Hematopoietic multipotent progenitor cell treated with erythropoietin and hydrocortisone succinate and interleukin-3 and kit ligand, for 4 days (in vitro differentiated cells): ENCODE measurements around the gene EML4.
"Not testable (repeated sequence)": the region's sequence is repeated elsewhere in the genome, so short reads cannot be mapped to it uniquely, and the experiment has no call there.

ENCODE experiments used
- DNase-seq: peaks from one replicate; pipeline ENCODE4 v3.0.0-alpha.2; 2015

EML4 gene, protein sequence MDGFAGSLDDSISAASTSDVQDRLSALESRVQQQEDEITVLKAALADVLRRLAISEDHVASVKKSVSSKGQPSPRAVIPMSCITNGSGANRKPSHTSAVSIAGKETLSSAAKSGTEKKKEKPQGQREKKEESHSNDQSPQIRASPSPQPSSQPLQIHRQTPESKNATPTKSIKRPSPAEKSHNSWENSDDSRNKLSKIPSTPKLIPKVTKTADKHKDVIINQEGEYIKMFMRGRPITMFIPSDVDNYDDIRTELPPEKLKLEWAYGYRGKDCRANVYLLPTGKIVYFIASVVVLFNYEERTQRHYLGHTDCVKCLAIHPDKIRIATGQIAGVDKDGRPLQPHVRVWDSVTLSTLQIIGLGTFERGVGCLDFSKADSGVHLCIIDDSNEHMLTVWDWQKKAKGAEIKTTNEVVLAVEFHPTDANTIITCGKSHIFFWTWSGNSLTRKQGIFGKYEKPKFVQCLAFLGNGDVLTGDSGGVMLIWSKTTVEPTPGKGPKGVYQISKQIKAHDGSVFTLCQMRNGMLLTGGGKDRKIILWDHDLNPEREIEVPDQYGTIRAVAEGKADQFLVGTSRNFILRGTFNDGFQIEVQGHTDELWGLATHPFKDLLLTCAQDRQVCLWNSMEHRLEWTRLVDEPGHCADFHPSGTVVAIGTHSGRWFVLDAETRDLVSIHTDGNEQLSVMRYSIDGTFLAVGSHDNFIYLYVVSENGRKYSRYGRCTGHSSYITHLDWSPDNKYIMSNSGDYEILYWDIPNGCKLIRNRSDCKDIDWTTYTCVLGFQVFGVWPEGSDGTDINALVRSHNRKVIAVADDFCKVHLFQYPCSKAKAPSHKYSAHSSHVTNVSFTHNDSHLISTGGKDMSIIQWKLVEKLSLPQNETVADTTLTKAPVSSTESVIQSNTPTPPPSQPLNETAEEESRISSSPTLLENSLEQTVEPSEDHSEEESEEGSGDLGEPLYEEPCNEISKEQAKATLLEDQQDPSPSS

GRCh38 chr2:42169100-42169873 lies at the start of gene EML4:
Gene EML4 (plus strand): TSS chr2:42169353. CDS start chr2:42169612, 259 bp downstream.
- peak; percentile 92 for DNase-seq

GRCh38 chr2:42123426-42123825 lies 45.7 kb upstream of the EML4 start:
- DNase-seq: no peak

DNA sequence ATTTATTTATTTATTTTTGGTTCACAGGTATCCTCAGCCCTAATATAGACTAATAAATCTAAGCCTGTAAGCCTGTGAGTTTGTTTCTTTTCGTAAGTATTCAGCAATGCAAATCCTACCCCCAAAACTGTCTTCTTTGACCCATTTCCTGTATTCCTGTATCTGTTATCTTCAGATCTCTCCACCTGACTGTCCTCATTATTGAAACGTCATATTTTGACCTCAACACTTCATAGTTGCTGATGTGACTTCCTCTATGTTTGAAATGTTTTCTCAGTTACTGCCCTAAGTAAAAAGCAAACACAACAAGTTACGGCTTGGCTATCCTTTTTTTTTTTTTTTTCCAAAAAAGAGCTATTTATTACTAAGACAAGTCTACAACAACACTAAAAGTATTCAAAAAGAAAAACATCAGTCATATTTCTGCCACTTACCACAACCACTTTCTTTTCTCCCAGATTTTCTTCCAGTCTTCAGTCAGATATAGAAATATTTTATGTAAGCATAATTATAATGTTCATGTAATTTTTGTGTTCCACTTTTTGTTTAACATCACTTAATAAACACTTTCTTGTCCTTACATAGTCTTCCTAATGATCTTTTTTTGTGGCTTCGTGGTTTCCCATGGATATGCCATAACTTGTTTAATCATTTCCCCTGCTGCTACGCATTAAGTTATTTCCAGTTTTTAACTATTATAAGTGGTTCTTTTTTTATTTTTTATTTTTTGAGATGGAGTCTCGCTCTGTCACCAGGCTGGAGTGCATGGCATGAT lies 45.0 kb upstream of the EML4 start:
- peak; percentile 44 for DNase-seq

GRCh38 chr2:42125841-42126594 lies 43.1 kb upstream of the EML4 start:
- DNase-seq: peak; percentile 76

- not testable (repeated sequence) for DNase-seq
Measured at GRCh38 chr2:42126873-42127272, 42.3 kb upstream of the EML4 start.

GRCh38 chr2:42127425-42128424 lies 41.4 kb upstream of the EML4 start:
- no peak for DNase-seq

GRCh38 chr2:42128721-42129486 lies 40.2 kb upstream of the EML4 start:
- DNase-seq: peak; percentile 55

GRCh38 chr2:42129487-42129852 lies 39.7 kb upstream of the EML4 start:
- DNase-seq: no peak

DNA sequence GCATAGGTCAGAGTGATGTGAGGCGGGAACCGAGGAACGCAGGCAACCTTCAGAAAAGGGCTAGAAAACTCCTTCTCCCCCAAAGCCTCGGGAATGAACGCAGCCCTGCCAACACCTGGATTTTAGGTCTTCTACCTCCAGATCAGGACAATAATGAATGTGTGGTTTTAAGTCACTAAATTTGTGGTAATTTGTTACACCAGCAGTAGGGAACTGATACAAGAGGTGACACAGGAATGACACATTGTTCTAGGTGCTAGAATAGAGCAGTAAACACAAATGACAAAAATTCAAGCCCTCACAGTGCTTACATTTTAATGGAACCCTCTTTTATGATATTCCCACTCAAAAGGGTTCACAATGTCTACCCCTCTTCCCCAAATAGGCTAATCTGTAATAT lies 39.2 kb upstream of the EML4 start:
- no peak for DNase-seq

GRCh38 chr2:42130858-42131257 lies 38.3 kb upstream of the EML4 start:
- DNase-seq: not testable (repeated sequence)

DNA sequence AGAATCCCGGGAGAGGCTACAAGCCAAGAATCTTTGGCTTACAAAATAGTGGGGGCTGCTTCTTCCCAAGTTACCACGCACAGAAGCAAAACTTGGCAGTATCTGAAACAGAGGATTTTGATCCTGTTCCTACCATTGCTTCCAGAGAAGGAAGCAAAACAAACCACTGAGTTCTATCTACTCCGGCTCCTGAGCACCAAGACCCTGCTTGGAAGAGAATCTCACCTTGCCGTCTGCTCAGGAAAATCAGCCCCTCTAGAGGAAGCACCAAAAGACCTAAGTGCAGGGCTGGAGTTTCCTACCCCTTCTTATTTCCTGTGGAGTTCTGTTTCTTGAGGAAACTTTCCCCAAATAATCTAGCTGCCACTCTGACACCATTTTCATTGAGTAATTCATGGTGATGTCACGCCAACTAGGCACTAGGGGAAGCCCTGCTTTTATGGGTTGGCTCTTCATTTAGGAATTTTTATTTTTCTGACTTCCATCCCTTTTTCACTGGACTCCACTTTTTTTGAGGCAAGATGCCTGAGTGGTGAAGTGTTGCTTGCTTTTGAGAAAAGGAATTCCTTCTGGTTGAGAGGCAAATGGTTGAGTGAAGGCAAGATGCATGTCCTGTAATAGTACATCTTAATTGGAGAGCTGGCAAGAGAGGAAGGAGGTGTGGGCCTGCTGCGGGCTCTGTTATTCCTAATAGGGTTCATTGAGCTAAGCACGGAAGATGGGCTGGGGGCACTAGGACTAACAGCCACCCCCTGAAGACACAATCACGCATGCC lies 36.8 kb upstream of the EML4 start:
- DNase-seq: no peak

DNA sequence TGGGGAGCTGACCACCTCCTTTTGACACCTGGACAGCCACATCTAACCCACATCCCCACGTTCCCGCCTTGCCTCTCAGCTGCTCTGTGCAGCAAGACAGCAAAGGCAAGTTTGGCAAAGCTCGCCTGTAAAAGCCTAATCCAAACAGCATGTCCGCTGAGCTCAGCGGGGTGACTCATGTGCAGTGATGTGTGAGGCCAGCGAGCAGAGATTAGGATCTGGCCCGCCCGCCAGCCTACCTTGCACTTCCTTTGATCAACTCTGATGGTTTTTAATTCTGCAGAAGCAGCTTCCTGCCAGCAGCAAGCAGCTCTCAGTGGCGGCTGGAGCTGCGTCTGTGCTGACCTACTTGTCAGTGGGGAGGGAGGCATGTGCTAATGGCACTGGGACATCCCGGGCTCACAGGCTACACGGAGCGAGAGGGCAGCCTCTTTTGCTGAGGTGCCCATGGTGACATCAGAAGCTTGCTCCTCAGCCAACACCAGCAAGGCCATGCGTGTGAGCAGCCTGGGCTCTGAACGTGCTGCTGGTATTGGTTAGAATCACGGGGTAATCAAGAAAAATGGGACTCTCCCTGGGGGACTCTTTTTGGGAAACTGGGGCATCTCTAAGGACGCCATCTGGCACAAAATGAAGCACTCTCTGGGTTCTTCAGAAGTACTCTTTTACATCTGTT lies 36.0 kb upstream of the EML4 start:
- DNase-seq: peak; percentile 84

- no peak for DNase-seq
Measured at GRCh38 chr2:42133771-42134195, 35.4 kb upstream of the EML4 start.

- DNase-seq: not testable (repeated sequence)
Measured at GRCh38 chr2:42134401-42134932, 34.7 kb upstream of the EML4 start.

GRCh38 chr2:42135381-42136312 lies 33.5 kb upstream of the EML4 start:
- DNase-seq: peak; percentile 21

DNA sequence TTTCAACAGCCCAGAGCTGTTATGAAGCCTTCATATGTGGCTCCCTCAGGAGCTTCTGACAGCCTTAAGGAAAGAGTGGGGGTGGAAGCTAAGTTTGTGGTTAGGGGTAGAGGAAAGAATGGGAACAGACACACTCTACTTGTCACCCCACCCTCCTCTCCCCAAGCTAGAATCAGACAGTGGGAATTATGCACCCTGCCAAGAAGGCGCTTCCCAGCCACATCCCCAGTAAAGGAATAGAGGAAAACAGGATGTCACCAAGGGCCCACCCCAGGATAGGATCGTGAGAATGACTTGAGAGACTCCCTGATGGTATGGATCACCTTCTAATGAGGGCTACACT lies 32.4 kb upstream of the EML4 start:
- DNase-seq: no peak
